GM12873 (cell line): ENCODE results near the gene HOXC10.

Experiments
- TF ChIP-seq, protein P1 (sequence below): IDR thresholded peaks from 2 replicates; pipeline ENCODE4 v1.5.1; 2012; ENCODE audit warnings: low read depth, mild to moderate bottlenecking, moderate library complexity, low read length, control low read depth; ENCODE audit not compliant: insufficient read depth; ENCODE audit errors: missing control alignments

The HOXC10 gene

DNA sequence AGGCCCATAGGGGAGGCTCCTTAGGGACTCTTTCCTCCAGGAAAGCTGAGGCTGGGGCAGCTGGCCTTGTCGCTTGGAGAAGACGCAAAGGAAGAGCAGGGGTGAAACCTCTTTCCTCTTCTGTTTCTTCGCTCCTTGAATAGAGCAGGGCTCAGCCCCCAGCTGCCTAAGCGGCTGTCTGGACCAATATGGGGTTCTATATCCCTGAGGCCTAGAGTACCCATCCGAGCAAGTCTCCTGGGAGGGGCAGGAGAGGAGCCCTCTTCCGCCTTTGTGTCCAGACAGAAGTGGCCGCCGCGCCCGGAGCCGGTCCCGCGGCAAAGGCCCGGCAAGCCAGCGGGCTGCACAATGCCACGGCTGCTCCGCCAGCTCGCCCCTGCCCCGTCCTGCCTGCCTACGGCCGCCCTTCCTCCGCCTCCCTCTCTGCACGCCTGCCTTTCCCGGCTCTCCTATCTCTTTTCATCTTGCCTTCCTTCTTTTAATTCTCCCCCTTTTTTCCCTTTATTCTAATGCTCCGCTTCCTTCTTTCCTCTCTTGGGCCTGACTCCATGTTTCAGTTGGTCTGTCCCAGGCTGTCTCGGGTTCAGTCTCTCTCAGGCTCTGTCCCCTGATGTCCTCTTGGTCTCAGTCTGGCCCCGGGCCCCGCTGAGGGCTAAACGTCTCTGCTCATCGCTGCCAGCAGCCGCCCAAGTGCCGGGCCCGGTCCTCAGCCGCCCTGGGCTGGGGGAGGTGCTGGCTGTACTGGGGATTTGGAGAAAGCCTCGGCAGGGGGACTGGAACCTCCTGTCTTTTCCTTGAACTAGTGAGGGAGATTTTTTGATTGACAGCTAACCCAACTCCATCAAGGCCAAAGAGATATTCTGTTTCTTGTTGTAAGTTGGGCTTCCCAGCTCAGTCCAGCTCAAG, 12.5 kb downstream of the HOXC10 start:
- TF ChIP-seq, protein P1, sequence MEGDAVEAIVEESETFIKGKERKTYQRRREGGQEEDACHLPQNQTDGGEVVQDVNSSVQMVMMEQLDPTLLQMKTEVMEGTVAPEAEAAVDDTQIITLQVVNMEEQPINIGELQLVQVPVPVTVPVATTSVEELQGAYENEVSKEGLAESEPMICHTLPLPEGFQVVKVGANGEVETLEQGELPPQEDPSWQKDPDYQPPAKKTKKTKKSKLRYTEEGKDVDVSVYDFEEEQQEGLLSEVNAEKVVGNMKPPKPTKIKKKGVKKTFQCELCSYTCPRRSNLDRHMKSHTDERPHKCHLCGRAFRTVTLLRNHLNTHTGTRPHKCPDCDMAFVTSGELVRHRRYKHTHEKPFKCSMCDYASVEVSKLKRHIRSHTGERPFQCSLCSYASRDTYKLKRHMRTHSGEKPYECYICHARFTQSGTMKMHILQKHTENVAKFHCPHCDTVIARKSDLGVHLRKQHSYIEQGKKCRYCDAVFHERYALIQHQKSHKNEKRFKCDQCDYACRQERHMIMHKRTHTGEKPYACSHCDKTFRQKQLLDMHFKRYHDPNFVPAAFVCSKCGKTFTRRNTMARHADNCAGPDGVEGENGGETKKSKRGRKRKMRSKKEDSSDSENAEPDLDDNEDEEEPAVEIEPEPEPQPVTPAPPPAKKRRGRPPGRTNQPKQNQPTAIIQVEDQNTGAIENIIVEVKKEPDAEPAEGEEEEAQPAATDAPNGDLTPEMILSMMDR, result no peak

DNA sequence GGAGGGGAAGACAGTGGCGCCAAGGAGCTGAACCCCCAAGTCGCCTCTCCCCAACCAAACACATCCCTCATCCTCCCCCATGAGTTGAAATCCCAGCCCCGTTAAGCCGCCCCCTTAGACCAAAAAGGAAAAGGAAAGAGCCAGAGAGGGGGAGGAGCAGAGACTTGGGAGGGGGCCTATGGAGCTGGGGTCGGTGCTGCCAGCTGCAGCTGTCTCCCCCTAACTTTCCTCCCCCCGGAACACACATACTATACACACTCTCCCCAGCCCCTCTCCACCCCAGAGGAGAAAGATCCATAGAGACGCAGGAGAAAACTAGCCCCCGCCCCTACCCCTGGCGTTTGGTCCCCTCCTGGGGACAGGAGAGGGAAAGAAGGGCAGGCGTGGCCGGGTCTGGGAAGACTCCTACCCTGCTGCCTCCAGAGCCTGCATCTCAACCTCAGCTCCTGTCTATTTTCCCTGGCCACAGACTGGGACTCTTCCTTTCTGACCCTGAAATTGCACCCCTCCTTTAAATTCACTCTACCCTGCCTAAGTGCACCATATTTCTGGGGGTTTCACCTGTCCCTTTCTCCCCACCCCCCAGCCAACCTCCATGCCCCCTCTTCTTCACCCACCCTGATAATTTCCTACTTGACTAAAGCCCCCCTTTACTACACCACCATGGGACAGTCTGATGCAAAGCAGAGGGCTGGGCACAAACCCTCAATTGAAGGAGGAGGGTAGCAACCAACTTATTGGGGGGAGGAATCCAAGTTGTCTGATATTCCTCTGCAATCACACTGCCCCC, 13.4 kb downstream of the HOXC10 start:
- TF ChIP-seq, protein P1, result no peak

DNA sequence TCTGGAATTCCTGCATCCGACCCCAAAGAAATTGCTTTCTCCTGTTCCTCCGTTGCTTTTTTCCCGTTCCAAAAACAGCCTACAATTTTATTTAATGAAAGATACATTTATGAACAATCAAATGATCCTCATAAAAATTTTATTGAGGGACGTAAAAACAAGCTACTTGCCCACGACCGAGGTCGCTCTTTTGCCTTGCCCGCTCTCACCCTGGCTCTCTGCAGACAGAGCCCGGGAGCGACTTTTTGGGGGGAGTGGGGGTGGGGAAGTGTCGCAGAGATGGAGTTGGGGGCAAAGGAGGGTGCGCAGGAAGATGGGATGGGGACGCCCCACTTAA, 13.9 kb downstream of the HOXC10 start:
- TF ChIP-seq, protein P1, result no peak

DNA sequence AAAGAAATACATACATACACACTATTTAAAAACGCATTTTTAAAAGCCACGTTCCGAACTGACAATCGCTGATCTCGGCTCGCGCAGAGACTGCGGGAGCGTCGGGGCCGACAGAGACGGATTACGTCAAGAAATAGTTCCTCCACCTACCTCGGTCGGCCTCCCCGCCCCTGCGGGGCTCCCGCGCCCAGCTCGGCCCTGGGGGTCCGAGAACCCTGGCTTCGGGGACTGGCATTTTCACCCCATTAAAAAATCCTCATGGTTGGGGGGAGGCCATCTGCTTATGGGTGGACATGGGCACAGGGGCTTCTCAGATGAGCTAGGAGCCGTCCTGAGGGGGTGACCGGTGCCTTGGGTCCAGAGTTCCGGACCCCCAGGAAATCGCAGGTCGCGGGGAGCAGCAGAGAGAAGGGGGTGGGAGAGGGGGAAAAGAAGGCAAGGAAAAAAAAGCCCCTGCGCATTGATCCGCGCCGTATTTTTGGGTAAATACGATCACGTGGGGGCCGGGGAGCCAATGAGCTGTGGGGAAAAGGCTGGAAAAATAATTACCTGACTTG, 14.7 kb downstream of the HOXC10 start:
- TF ChIP-seq, protein P1, result no peak

DNA sequence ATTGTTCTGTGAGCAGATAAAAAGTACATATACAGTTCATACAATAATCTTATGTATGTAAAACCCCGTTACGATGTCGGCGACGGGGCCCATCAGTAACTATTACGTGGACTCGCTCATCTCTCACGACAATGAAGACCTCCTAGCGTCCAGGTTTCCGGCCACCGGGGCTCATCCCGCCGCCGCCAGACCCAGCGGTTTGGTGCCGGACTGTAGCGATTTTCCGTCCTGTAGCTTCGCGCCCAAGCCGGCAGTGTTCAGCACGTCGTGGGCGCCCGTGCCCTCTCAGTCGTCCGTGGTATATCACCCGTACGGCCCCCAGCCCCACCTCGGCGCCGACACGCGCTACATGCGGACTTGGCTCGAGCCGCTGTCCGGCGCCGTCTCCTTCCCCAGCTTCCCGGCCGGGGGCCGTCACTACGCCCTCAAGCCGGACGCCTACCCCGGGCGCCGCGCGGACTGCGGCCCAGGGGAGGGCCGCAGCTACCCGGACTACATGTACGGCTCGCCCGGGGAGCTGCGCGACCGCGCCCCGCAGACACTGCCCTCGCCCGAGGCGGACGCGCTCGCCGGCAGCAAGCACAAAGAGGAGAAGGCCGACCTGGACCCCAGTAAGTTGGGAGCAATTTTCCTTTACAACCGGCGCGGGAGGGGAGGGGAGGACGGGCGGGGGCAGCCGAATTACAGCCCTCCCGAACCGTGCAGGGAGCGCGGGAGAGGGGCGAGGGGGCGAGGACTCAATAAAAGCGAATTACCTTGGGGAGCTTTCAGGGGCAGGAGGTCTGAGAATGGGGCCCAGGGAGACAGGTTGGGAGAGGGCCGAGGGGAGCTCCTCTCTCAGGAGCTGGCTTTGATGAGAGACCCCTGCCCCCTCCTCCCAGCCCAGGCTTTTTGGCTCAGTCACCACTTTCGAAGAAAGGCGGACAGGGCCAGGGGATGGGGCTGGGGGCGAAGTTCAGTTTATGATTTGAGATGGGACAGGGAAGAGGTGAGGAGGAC, 15.5 kb downstream of the HOXC10 start, which contains the start of gene HOXC9:
Gene HOXC9 (plus strand): TSS at position 46 of the 999 bp plus-strand sequence. CDS start 28 bp downstream, at position 74.
- TF ChIP-seq, protein P1, result no peak

DNA sequence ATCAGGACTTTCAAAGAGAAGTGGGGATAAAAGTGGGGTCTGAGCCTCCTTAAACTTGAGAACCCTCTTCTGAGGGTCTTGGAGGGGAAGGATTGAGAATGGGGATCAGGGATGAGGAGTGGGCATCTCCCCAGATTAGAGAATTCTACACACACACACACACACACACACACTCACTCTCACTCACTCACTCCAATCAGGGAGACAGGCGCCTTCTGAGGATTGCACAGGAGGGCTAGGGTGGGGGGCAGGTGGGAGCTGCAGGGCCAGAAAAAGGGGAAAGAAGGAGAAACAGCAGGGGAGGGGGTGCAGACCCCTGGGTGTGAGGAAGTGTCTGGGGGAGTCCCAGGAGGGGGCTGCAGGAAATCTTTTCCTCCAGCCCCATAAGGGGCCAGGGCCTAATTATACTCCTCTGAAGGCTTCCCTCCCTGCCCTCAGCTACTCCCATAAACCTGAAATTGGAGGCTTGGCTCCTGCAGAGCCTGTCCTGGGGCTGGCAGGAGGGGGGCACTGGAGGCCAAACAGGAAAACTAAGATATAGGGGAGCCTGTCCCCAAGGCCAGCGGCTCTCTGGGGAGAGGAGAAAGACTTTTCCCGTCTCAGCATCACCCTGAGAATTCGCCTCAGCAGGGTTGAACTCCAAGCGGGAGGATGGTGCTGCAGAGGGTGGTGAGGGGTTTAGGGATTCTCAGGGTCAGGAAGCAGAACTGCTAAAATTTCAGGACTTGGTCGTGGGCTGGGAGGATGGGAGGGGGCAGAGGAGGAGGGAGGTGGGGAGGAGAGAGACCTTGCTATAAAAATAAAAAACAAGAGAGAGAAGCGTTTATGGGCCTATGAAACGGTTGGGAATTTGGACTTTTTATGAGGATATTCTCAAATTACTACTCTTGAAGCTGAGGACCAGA, 16.6 kb downstream of the HOXC10 start:
- TF ChIP-seq, protein P1, result no peak
